ENCODE data around the gene TRAPPC5.

- no peak for TF ChIP-seq POLR2A (IDR thresholded peaks at IDR 0.05; ENCODE audit: low read depth, low read length)
- TF ChIP-seq POLR2AphosphoS5 (IDR thresholded peaks at IDR 0.05; ENCODE audit: low read depth, low read length): no peak
- no peak for TF ChIP-seq TAF1 (IDR thresholded peaks at IDR 0.05; ENCODE audit: borderline replicate concordance, low read depth, low read length)
Observed at GRCh38 chr19:7643031-7643415, 37.6 kb upstream of the TRAPPC5 start.
